ENCODE data around the gene LSM14B.

LSM14B gene

DNA sequence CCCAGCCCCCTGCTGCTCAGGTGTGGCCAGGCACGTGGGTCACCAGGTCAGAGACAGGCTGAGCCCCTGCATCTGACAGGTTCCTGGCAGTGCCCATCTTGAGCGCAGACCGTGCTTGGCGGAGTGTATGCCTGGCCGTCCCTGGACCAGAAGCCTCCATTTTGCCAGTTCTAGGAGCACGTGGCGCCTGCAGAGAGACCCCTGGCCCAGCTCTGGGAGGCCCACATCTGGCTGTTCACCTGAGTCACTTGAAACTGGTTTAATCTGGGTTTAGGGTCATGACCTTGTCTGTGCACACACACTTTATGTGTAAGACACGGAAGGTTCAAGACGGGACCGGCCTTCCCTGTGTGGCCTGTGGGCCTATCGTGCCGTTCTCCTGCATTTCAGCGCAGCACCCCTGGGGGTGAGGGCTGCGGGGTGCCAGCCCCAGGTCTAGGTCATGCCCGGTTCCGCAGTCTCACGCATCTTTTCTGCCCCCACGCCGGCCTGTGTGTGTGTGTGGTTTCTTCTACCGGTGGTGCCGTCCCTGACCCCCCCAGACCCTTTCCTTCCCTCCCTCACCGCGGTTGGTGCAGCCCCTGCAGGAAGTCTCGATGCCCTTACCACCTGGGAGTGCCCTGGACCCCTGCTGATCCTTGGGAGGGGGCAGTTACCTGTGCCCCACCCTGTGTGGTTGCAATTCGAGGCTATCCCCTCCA is 35.3 kb downstream of the LSM14B start:
- WGBS = 90% methylated on average over 24 of the region's 25 CpGs
- Histone ChIP-seq H2BK12ac (ENCODE audit: low read length in 2 of 2) (no peak overlapping the region), H2BK5ac (ENCODE audit: low read depth, low read length, poor library complexity, severe bottlenecking) (no peak overlapping the region), H4K91ac (ENCODE audit: low read length) (no peak overlapping the region), H3K9ac (ENCODE audit: low read length) (no peak overlapping the region), H3K36me3 (ENCODE audit: control insufficient read depth in 1 of 2, insufficient read depth in 2 of 2, low read depth in 1 of 2, low read length in 2 of 2) (peaks cover 34 to 76% of the 10 kb centered on the region in 2 experiments), H3K27ac (ENCODE audit: low read length, poor library complexity, severe bottlenecking) (no peak overlapping the region), H3K4me1 (ENCODE audit: control insufficient read depth, insufficient read depth, low read depth, low read length) (peaks cover 48% of the 10 kb centered on the region), H3K4me2 (ENCODE audit: low read length, poor library complexity, severe bottlenecking) (no peak overlapping the region), H4K8ac (ENCODE audit: low read length) (no peak overlapping the region), H2BK15ac (ENCODE audit: low read depth, poor library complexity, severe bottlenecking) (no peak overlapping the region), H3K23ac (ENCODE audit: low read length in 2 of 2) (no peak overlapping the region), H3K9me3 (ENCODE audit: control insufficient read depth, low read length) (no peaks in the 10 kb centered on the region), H3K4me3 (ENCODE audit: insufficient read depth in 1 of 2, low read depth in 1 of 2, low read length in 2 of 2) (no peak overlapping the region), H2AFZ (ENCODE audit: low read depth, low read length) (no peak overlapping the region), H3K14ac (ENCODE audit: low read length in 2 of 2) (no peak overlapping the region), H2AK5ac (ENCODE audit: low read length, severe bottlenecking) (no peak overlapping the region), H3K27me3 (ENCODE audit: control insufficient read depth in 1 of 2, insufficient read depth in 1 of 2, low read length in 2 of 2) (no peaks in the 10 kb centered on the region), H3K4ac (ENCODE audit: low read depth in 1 of 2, low read length in 2 of 2) (no peak overlapping the region), H3K79me1 (replicated peaks; ENCODE audit: low read length, poor library complexity, severe bottlenecking) (peaks cover 50% of the 10 kb centered on the region), H2BK120ac (ENCODE audit: low read depth, low read length) (no peak overlapping the region), H3K18ac (ENCODE audit: low read depth in 1 of 2, low read length in 2 of 2) (no peak overlapping the region)
- no peak for DNase-seq

DNA sequence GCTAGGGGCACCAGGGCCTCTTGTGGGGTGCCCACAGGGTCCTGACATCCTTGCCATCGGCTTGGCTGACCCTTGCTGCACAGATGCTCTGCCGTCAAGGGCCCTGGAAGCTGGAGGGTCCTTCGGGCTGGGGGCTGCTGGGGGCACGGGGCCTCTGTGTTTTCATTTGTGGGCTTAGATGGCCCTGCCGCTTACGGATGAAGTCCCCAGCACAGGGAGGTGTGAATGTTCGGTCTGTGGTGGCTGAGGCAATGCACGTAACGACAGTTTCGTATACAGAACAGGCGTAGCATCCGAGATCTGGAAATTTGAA is 35.8 kb downstream of the LSM14B start:
- H3K4ac ChIP-seq (ENCODE audit: low read depth in 1 of 2, low read length in 2 of 2) = no peak overlapping the region
- no peak overlapping the region for H3K4me3 ChIP-seq (ENCODE audit: insufficient read depth in 1 of 2, low read depth in 1 of 2, low read length in 2 of 2)

GRCh38 chr20:62158541-62158940 is 36.3 kb downstream of the LSM14B start:
- H2BK5ac ChIP-seq (ENCODE audit: low read depth, low read length, poor library complexity, severe bottlenecking) = no peak overlapping the region
- H3K36me3 ChIP-seq (ENCODE audit: control insufficient read depth in 1 of 2, insufficient read depth in 2 of 2, low read depth in 1 of 2, low read length in 2 of 2) = peaks cover 34 to 76% of the 10 kb centered on the region in 2 experiments
- H2BK12ac ChIP-seq (ENCODE audit: low read length in 2 of 2) = no peak overlapping the region
- peaks cover 48% of the 10 kb centered on the region for H3K4me1 ChIP-seq (ENCODE audit: control insufficient read depth, insufficient read depth, low read depth, low read length)
- H3K79me1 ChIP-seq (replicated peaks; ENCODE audit: low read length, poor library complexity, severe bottlenecking) = peaks cover 52% of the 10 kb centered on the region
- H2BK15ac ChIP-seq (ENCODE audit: low read depth, poor library complexity, severe bottlenecking) = no peak overlapping the region
- H3K4me2 ChIP-seq (ENCODE audit: low read length, poor library complexity, severe bottlenecking) = no peak overlapping the region
- H2AFZ ChIP-seq (ENCODE audit: low read depth, low read length) = no peak overlapping the region
- no peak overlapping the region for H3K27ac ChIP-seq (ENCODE audit: low read length, poor library complexity, severe bottlenecking)
- H4K8ac ChIP-seq (ENCODE audit: low read length) = no peak overlapping the region
- no peak for DNase-seq
- H4K91ac ChIP-seq (ENCODE audit: low read length) = no peak overlapping the region
- H3K14ac ChIP-seq (ENCODE audit: low read length in 2 of 2) = no peak overlapping the region
- H3K9ac ChIP-seq (ENCODE audit: low read length) = no peak overlapping the region
- H3K23ac ChIP-seq (ENCODE audit: low read length in 2 of 2) = no peak overlapping the region
- H3K27me3 ChIP-seq (ENCODE audit: control insufficient read depth in 1 of 2, insufficient read depth in 1 of 2, low read length in 2 of 2) = no peaks in the 10 kb centered on the region
- H2BK120ac ChIP-seq (ENCODE audit: low read depth, low read length) = no peak overlapping the region
- H3K18ac ChIP-seq (ENCODE audit: low read depth in 1 of 2, low read length in 2 of 2) = no peak overlapping the region
- WGBS = 97% methylated on average over 22 of the region's 22 CpGs
- H2AK5ac ChIP-seq (ENCODE audit: low read length, severe bottlenecking) = no peak overlapping the region
- no peaks in the 10 kb centered on the region for H3K9me3 ChIP-seq (ENCODE audit: control insufficient read depth, low read length)
- no peak overlapping the region for H3K4me3 ChIP-seq (ENCODE audit: insufficient read depth in 1 of 2, low read depth in 1 of 2, low read length in 2 of 2)
- no peak overlapping the region for H3K4ac ChIP-seq (ENCODE audit: low read depth in 1 of 2, low read length in 2 of 2)

More for the DNA sequence above, 35.8 kb downstream of the LSM14B start:
- Histone ChIP-seq H3K23ac (ENCODE audit: low read length in 2 of 2) (no peak overlapping the region), H2BK120ac (ENCODE audit: low read depth, low read length) (no peak overlapping the region), H3K27me3 (ENCODE audit: control insufficient read depth in 1 of 2, insufficient read depth in 1 of 2, low read length in 2 of 2) (no peaks in the 10 kb centered on the region), H3K9me3 (ENCODE audit: control insufficient read depth, low read length) (no peaks in the 10 kb centered on the region), H3K27ac (ENCODE audit: low read length, poor library complexity, severe bottlenecking) (no peak overlapping the region), H3K36me3 (ENCODE audit: control insufficient read depth in 1 of 2, insufficient read depth in 2 of 2, low read depth in 1 of 2, low read length in 2 of 2) (peaks cover 36 to 76% of the 10 kb centered on the region in 2 experiments), H3K18ac (ENCODE audit: low read depth in 1 of 2, low read length in 2 of 2) (no peak overlapping the region), H4K91ac (ENCODE audit: low read length) (no peak overlapping the region), H2AFZ (ENCODE audit: low read depth, low read length) (no peak overlapping the region), H2BK5ac (ENCODE audit: low read depth, low read length, poor library complexity, severe bottlenecking) (no peak overlapping the region), H3K4me1 (ENCODE audit: control insufficient read depth, insufficient read depth, low read depth, low read length) (peaks cover 48% of the 10 kb centered on the region), H3K14ac (ENCODE audit: low read length in 2 of 2) (no peak overlapping the region), H4K8ac (ENCODE audit: low read length) (no peak overlapping the region), H3K9ac (ENCODE audit: low read length) (no peak overlapping the region), H2BK12ac (ENCODE audit: low read length in 2 of 2) (no peak overlapping the region), H3K4me2 (ENCODE audit: low read length, poor library complexity, severe bottlenecking) (no peak overlapping the region), H2BK15ac (ENCODE audit: low read depth, poor library complexity, severe bottlenecking) (no peak overlapping the region), H3K79me1 (replicated peaks; ENCODE audit: low read length, poor library complexity, severe bottlenecking) (peaks cover 55% of the 10 kb centered on the region), H2AK5ac (ENCODE audit: low read length, severe bottlenecking) (no peak overlapping the region)
- no peak for DNase-seq
- WGBS = 97% methylated on average over 12 of the region's 12 CpGs

DNA sequence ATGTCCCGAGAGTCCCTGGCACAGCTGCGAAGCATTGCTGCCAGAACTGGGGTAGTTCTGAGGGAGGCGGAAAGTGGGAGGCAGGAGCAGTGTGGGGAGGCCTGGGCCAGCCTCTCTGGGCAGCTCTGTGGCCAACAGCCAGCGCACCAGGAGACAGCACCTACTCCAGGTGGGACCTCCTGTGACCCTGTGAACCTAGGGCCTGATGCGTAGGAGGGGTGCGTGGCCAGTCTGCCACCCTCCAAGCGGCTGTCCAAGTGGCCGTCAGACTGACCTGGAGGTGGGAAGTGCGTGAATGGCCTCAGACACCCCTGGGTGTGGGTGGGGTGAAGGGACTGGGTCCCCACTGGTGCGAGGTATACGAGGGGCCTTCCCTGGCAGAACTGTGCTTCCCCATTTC is 36.8 kb downstream of the LSM14B start:
- Histone ChIP-seq H3K27ac (ENCODE audit: low read length, poor library complexity, severe bottlenecking) (no peak overlapping the region), H4K8ac (ENCODE audit: low read length) (no peak overlapping the region), H3K9ac (ENCODE audit: low read length) (no peak overlapping the region), H2BK5ac (ENCODE audit: low read depth, low read length, poor library complexity, severe bottlenecking) (no peak overlapping the region), H4K91ac (ENCODE audit: low read length) (no peak overlapping the region), H3K4me2 (ENCODE audit: low read length, poor library complexity, severe bottlenecking) (no peak overlapping the region), H3K4me1 (ENCODE audit: control insufficient read depth, insufficient read depth, low read depth, low read length) (peaks cover 48% of the 10 kb centered on the region), H3K27me3 (ENCODE audit: control insufficient read depth in 1 of 2, insufficient read depth in 1 of 2, low read length in 2 of 2) (no peaks in the 10 kb centered on the region), H3K9me3 (ENCODE audit: control insufficient read depth, low read length) (no peaks in the 10 kb centered on the region), H3K79me1 (replicated peaks; ENCODE audit: low read length, poor library complexity, severe bottlenecking) (peaks cover 53% of the 10 kb centered on the region), H3K23ac (ENCODE audit: low read length in 2 of 2) (no peak overlapping the region), H3K4me3 (ENCODE audit: insufficient read depth in 1 of 2, low read depth in 1 of 2, low read length in 2 of 2) (no peak overlapping the region), H2BK120ac (ENCODE audit: low read depth, low read length) (no peak overlapping the region), H3K18ac (ENCODE audit: low read depth in 1 of 2, low read length in 2 of 2) (no peak overlapping the region), H3K36me3 (ENCODE audit: control insufficient read depth in 1 of 2, insufficient read depth in 2 of 2, low read depth in 1 of 2, low read length in 2 of 2) (peaks cover 34 to 76% of the 10 kb centered on the region in 2 experiments), H3K4ac (ENCODE audit: low read depth in 1 of 2, low read length in 2 of 2) (no peak overlapping the region), H2AFZ (ENCODE audit: low read depth, low read length) (no peak overlapping the region), H2BK12ac (ENCODE audit: low read length in 2 of 2) (no peak overlapping the region), H2AK5ac (ENCODE audit: low read length, severe bottlenecking) (no peak overlapping the region), H2BK15ac (ENCODE audit: low read depth, poor library complexity, severe bottlenecking) (no peak overlapping the region), H3K14ac (ENCODE audit: low read length in 2 of 2) (no peak overlapping the region)
- no peak for DNase-seq
- WGBS = 96% methylated on average over 11 of the region's 11 CpGs
